Measurements from ENCODE around the gene KCND1. TPM values are rescaled to one million over a fixed set of nuclear protein-coding genes. Genes with fewer than 3 reads are reported as not detected.
A peak's percentile ranks its signal among the peaks of the same experiment; 100 is the strongest.

The KCND1 gene
- total RNA-seq, 1 donor = 0.36 TPM

- DNase-seq (ENCODE audit: insufficient read length, low spot score, missing footprints) = no peak
- no peaks in the 10 kb centered on the region for H3K9me3 ChIP-seq (ENCODE audit: low read depth, low read length)
- H3K4me1 ChIP-seq (ENCODE audit: insufficient read depth, low read length) = peaks cover 7% of the 10 kb centered on the region
- no peak overlapping the region for H3K4me2 ChIP-seq (ENCODE audit: insufficient read depth, low read length)
- H3K36me3 ChIP-seq (ENCODE audit: insufficient read depth, low read length) = peaks cover 21% of the 10 kb centered on the region
- H2AFZ ChIP-seq (ENCODE audit: low read length) = no peak overlapping the region
- H4K20me1 ChIP-seq (ENCODE audit: insufficient read depth, low read length) = peaks cover 4% of the 10 kb centered on the region
- no peak for TF ChIP-seq CTCF (IDR thresholded peaks at IDR 0.05; ENCODE audit: extremely low read depth, low read depth, low read length)
- H3K79me2 ChIP-seq (ENCODE audit: insufficient read depth, low read length) = peaks cover 3% of the 10 kb centered on the region
- no peak overlapping the region for H3K27ac ChIP-seq (ENCODE audit: low read depth, low read length)
- no peak overlapping the region for H3K4me3 ChIP-seq (ENCODE audit: insufficient read depth, low read length)
- no peaks in the 10 kb centered on the region for H3K27me3 ChIP-seq (ENCODE audit: insufficient read depth, low read length)
Measured at GRCh38 chrX:48924270-48924669, 47.4 kb downstream of the KCND1 start.

GRCh38 chrX:48923771-48924170, 47.9 kb downstream of the KCND1 start:
- Histone ChIP-seq H3K4me2 (ENCODE audit: insufficient read depth, low read length) (no peak overlapping the region), H3K9me3 (ENCODE audit: low read depth, low read length) (no peaks in the 10 kb centered on the region)

GRCh38 chrX:48920718-48921104, 50.9 kb downstream of the KCND1 start:
- H3K4me1 ChIP-seq (ENCODE audit: insufficient read depth, low read length) = peaks cover 11% of the 10 kb centered on the region
- H3K4me3 ChIP-seq (ENCODE audit: insufficient read depth, low read length) = no peak overlapping the region
- H4K20me1 ChIP-seq (ENCODE audit: insufficient read depth, low read length) = no peaks in the 10 kb centered on the region
- H3K9me3 ChIP-seq (ENCODE audit: low read depth, low read length) = no peaks in the 10 kb centered on the region
- TF ChIP-seq CTCF (IDR thresholded peaks at IDR 0.05; ENCODE audit: extremely low read depth, low read depth, low read length) = no peak
- H3K27me3 ChIP-seq (ENCODE audit: insufficient read depth, low read length) = no peaks in the 10 kb centered on the region
- H3K79me2 ChIP-seq (ENCODE audit: insufficient read depth, low read length) = peaks cover 3% of the 10 kb centered on the region
- no peak for DNase-seq (ENCODE audit: insufficient read length, low spot score, missing footprints)
- peaks cover 21% of the 10 kb centered on the region for H3K36me3 ChIP-seq (ENCODE audit: insufficient read depth, low read length)
- H3K4me2 ChIP-seq (ENCODE audit: insufficient read depth, low read length) = no peak overlapping the region
- no peak overlapping the region for H3K27ac ChIP-seq (ENCODE audit: low read depth, low read length)
- no peak overlapping the region for H2AFZ ChIP-seq (ENCODE audit: low read length)

More at GRCh38 chrX:48923771-48924170, 47.9 kb downstream of the KCND1 start:
- no peak for TF ChIP-seq CTCF (IDR thresholded peaks at IDR 0.05; ENCODE audit: extremely low read depth, low read depth, low read length)
- no peaks in the 10 kb centered on the region for H3K27me3 ChIP-seq (ENCODE audit: insufficient read depth, low read length)
- H2AFZ ChIP-seq (ENCODE audit: low read length) = no peak overlapping the region
- H3K27ac ChIP-seq (ENCODE audit: low read depth, low read length) = no peak overlapping the region
- H4K20me1 ChIP-seq (ENCODE audit: insufficient read depth, low read length) = peaks cover 4% of the 10 kb centered on the region
- DNase-seq (ENCODE audit: insufficient read length, low spot score, missing footprints) = no peak
- H3K79me2 ChIP-seq (ENCODE audit: insufficient read depth, low read length) = peaks cover 3% of the 10 kb centered on the region
- H3K36me3 ChIP-seq (ENCODE audit: insufficient read depth, low read length) = peaks cover 21% of the 10 kb centered on the region
- H3K4me1 ChIP-seq (ENCODE audit: insufficient read depth, low read length) = peaks cover 11% of the 10 kb centered on the region
- no peak overlapping the region for H3K4me3 ChIP-seq (ENCODE audit: insufficient read depth, low read length)

GRCh38 chrX:48919947-48920717, 51.5 kb downstream of the KCND1 start:
- H3K4me3 ChIP-seq (ENCODE audit: insufficient read depth, low read length) = no peak overlapping the region
- H3K79me2 ChIP-seq (ENCODE audit: insufficient read depth, low read length) = peaks cover 3% of the 10 kb centered on the region
- H3K4me1 ChIP-seq (ENCODE audit: insufficient read depth, low read length) = peaks cover 11% of the 10 kb centered on the region
- TF ChIP-seq CTCF (IDR thresholded peaks at IDR 0.05; ENCODE audit: extremely low read depth, low read depth, low read length) = no peak
- peak overlapping the region; percentile 78 for H3K4me2 ChIP-seq (ENCODE audit: insufficient read depth, low read length)
- peak; percentile 83 for DNase-seq (ENCODE audit: insufficient read length, low spot score, missing footprints)
- no peak overlapping the region for H3K27ac ChIP-seq (ENCODE audit: low read depth, low read length)
- no peaks in the 10 kb centered on the region for H4K20me1 ChIP-seq (ENCODE audit: insufficient read depth, low read length)
- H3K9me3 ChIP-seq (ENCODE audit: low read depth, low read length) = no peaks in the 10 kb centered on the region
- H2AFZ ChIP-seq (ENCODE audit: low read length) = no peak overlapping the region
- no peaks in the 10 kb centered on the region for H3K27me3 ChIP-seq (ENCODE audit: insufficient read depth, low read length)
- peaks cover 15% of the 10 kb centered on the region for H3K36me3 ChIP-seq (ENCODE audit: insufficient read depth, low read length)
